ENCODE measurements around the gene PPM1N.

Gene PPM1N

DNA sequence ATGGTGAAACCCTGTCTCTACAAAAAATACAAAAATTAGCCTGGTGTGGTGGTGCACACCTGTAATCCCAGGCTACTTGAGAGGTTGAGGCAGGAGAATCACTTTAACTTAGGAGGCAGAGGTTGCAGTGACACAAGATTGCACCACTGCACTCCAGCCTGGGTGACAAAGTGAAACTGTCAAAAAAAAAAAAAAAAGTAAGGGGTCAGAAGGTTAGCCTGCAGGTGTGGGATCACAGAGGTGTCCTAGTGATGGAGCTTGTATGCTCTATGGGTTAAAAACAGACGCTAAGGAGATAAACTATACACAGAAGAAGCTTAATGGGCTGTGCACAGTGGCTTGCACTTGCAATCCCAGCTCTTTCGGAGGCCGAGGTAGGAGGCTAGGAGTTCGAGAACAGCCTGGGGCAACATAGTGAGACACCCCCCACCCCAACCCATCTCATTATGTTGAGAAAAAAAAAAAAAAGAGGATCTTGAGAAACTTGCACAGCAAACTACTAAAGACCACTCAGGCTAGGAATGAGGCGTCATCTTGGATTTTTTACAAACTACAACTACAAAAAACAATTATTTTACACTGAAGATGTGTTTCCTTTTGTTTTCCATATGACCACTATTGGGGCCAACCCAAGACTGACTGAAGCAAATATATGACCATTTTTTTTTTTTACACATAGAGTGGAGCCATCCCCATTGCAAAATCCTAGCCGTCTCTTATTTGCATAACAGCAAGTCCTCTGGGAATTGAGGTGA lies 22.5 kb upstream of the PPM1N start:
- TF ChIP-seq, protein P1, sequence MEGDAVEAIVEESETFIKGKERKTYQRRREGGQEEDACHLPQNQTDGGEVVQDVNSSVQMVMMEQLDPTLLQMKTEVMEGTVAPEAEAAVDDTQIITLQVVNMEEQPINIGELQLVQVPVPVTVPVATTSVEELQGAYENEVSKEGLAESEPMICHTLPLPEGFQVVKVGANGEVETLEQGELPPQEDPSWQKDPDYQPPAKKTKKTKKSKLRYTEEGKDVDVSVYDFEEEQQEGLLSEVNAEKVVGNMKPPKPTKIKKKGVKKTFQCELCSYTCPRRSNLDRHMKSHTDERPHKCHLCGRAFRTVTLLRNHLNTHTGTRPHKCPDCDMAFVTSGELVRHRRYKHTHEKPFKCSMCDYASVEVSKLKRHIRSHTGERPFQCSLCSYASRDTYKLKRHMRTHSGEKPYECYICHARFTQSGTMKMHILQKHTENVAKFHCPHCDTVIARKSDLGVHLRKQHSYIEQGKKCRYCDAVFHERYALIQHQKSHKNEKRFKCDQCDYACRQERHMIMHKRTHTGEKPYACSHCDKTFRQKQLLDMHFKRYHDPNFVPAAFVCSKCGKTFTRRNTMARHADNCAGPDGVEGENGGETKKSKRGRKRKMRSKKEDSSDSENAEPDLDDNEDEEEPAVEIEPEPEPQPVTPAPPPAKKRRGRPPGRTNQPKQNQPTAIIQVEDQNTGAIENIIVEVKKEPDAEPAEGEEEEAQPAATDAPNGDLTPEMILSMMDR (IDR thresholded peaks at IDR 0.05; ENCODE audit: control extremely low read depth, extremely low read depth, low read depth, missing control alignments) = no peak
- POLR2A ChIA-PET = interaction anchor here (0.7 to 1.7 kb wide), 3 partner anchors 36 to 241 kb away, joined by 3 to 7 read pairs (median 3); no protein-coding TSS in a partner anchor

DNA sequence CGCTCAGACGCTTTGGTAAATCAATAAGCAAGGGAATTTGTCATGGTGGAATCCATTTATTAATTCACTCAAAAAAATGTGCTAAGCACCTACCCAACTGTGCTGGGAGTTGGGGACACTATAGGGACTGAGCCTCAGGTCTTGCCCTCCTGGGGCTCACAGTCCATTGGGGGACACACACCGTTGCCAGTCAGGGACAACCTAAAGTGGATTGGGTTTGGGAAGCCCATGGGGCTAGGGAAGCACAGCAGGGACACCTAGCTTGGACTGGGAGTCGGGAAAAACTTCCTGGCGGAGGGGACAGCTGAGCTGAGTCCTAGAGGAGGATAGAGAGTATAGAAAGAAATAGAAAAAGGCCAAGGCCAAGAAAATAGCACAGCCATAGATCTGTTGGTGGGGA lies 21.9 kb upstream of the PPM1N start:
- TF ChIP-seq, protein P1 (IDR thresholded peaks at IDR 0.05; ENCODE audit: control extremely low read depth, extremely low read depth, low read depth, missing control alignments) = no peak
- no peak for DNase-seq (ENCODE audit: extremely low spot score)
- POLR2A ChIA-PET = interaction anchor here (0.7 to 1.7 kb wide), 3 partner anchors 37 to 42 kb away, joined by 3 to 7 read pairs (median 4); no protein-coding TSS in a partner anchor

More for the DNA sequence above, 22.5 kb upstream of the PPM1N start:
- CTCF ChIA-PET = interaction anchor here (1.8 to 11.8 kb wide), 5 partner anchors 7 to 47 kb away, joined by 4 to 339 read pairs (median 87); partner anchors contain the start of gene FOSB
- no peak for DNase-seq (ENCODE audit: extremely low spot score)

DNA sequence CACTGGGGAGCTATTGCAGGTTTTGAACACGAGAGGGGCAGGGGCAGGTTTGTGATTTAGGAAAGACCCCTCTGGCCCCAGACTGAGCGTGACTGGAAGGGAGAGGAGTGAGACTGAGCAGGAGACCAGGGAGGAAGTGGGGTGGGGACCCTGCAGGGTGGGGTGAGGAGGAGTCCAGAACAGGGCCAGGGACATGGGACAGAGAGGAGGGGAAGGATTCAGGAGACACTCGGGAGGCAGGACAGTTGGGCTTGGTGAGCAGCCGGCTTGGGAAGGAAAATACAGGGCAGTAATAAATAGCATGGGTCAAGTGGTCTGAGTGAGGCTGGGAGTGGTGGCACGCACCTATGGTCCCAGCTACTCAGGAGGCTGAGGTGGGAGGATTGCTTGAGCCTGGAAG lies 21.1 kb upstream of the PPM1N start:
- DNase-seq (ENCODE audit: extremely low spot score) = no peak
- CTCF ChIA-PET = interaction anchor here (2.1 to 11.8 kb wide), 9 partner anchors 9 to 81 kb away, joined by 10 to 339 read pairs (median 72); partner anchors contain the start of genes ERCC1 and FOSB
- POLR2A ChIA-PET = interaction anchor here (1.3 to 2.1 kb wide), 2 partner anchors 9 to 38 kb away, joined by 4 to 25 read pairs; partner anchors contain the start of gene FOSB
- TF ChIP-seq, protein P1 (IDR thresholded peaks at IDR 0.05; ENCODE audit: control extremely low read depth, extremely low read depth, low read depth, missing control alignments) = no peak

More for the DNA sequence above, 21.9 kb upstream of the PPM1N start:
- CTCF ChIA-PET = interaction anchor here (3.6 to 11.8 kb wide), 5 partner anchors 8 to 45 kb away, joined by 72 to 339 read pairs (median 87); partner anchors contain the start of gene FOSB

DNA sequence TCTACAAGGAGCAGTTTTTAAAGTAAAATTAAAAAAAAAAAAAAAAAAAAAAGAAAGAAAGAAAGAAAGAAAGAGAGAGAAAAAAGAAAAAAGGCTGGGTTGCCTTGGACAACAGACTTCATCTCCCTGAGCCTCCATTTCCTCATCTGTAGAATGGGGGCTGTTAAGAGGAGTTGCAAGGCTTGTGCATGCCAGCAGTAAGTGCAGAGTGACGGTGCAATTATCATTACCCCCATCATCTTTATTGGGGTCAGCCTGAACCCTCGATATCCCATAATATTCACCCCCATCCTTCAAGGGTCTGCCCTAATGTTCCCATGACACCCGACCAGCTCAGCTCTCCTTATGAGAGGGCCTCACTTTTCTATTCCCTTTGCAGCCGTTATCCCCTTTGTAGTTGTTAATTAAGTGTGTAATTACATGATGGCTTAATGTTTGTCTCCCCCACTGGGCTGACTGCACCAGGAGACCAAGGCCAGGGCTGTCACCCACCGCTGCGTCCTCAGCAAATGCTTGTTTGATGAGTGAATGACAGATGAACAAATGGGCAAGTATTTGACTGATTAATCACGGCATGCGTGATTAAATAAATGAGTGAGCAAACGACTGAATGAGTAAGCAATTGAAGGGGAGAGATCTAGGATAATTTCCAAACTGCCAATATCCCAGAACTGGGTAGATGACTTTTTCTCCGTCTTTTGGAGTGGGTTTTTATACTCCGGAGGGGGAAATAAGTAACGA lies 20.4 kb upstream of the PPM1N start:
- POLR2A ChIA-PET = interaction anchor here (0.6 to 2.1 kb wide), 5 partner anchors 9 to 1395 kb away, joined by 3 to 25 read pairs (median 9); partner anchors contain the start of gene FOSB
- no peak for DNase-seq (ENCODE audit: extremely low spot score)
- CTCF ChIA-PET = interaction anchor here (0.7 to 11.8 kb wide), 36 partner anchors 10 to 292 kb away, joined by 3 to 339 read pairs (median 10); partner anchors contain the start of genes ERCC1, FOSB, OPA3 and PPP1R13L
- TF ChIP-seq, protein P1 (IDR thresholded peaks at IDR 0.05; ENCODE audit: control extremely low read depth, extremely low read depth, low read depth, missing control alignments) = no peak

DNA sequence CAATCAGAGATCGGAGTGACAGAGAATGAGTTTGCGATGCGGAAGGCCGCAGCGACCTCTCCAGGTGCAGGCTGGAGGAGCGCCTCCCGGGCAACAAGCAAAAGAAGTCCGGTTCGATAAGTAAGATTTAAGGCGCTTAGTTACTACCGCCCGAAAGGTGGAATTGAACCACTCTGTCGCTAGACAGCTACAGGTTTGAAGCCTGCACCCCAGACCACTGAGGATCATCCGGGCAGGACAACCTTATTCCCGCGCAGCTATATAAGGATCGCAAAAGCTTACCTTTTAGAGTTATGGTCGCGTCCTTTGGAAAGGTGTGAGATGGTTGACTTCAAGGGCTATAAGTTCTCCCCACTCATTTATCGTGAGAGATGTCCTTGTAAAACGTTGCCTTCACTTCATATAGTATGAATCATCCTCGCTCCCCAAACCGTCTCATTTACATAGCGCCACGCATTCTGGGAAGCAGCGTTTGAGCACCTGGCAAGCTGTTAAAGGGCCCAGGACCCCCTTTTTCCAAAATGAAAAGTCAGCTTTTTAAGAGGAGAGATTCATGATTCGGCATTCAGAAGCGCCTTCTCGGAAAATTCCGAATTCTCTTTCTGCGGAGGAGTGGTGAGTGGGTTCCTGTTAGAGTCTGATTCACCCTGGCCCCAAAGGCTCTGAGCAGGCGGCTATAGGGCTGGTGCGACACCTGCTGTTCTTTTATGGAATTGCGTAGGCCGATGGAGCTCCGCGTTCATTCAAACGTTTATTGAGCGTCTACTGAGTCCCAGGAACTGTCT lies 19.6 kb upstream of the PPM1N start:
- ChIA-PET CTCF (interaction anchor here (0.7 to 11.8 kb wide), 43 partner anchors 9 to 292 kb away, joined by 3 to 339 read pairs (median 8); partner anchors contain the start of genes ERCC1, FOSB, OPA3 and PPP1R13L), POLR2A (interaction anchor here (0.6 to 2.1 kb wide), 7 partner anchors 8 to 1394 kb away, joined by 3 to 25 read pairs (median 7); partner anchors contain the start of gene FOSB)
- peak; percentile 79 for DNase-seq (ENCODE audit: extremely low spot score)
- TF ChIP-seq, protein P1 (IDR thresholded peaks at IDR 0.05; ENCODE audit: control extremely low read depth, extremely low read depth, low read depth, missing control alignments) = peak; percentile 91
